CD14-positive monocyte (primary cell): Measurements from ENCODE around the gene MBP. TPM values are rescaled to one million over a fixed set of nuclear protein-coding genes. Genes with fewer than 3 reads are reported as not detected.

Experiments
- DNase-seq, 3 donors: peaks; one replicate each; pipeline ENCODE4 v3.0.0-alpha.2; 2011 to 2022
- H2AFZ ChIP-seq: 2 replicates; pipeline ENCODE4 v1.6.0; 2012; ENCODE audit warnings: mild to moderate bottlenecking, low read depth, low read length, inconsistent platforms; ENCODE audit not compliant: insufficient read depth, poor library complexity, severe bottlenecking
- H3K27ac ChIP-seq, 2 donors: 1 replicate in 1 of 2; 2 replicates in 1 of 2; pipeline ENCODE4 v1.5.1; 2012 to 2013; ENCODE audit warnings: low read length in 2 of 2, control low read depth in 1 of 2, inconsistent platforms in 1 of 2, low read depth in 1 of 2, mild to moderate bottlenecking in 1 of 2
- H3K27me3 ChIP-seq, 2 donors: one replicate each; pipeline versions ENCODE4 v1.6.0 to v1.6.1; 2011 to 2013; ENCODE audit warnings: low read length in 2 of 2; ENCODE audit not compliant: control insufficient read depth in 2 of 2, insufficient read depth in 2 of 2
- H3K36me3 ChIP-seq, 2 donors: replicated peaks in 1 of 2; 1 replicate in 1 of 2; 2 replicates in 1 of 2; pipeline versions ENCODE4 v1.5.1 to v1.6.1; 2012 to 2013; ENCODE audit warnings: low read length in 2 of 2, control low read depth in 1 of 2, inconsistent platforms in 1 of 2, mild to moderate bottlenecking in 1 of 2; ENCODE audit not compliant: insufficient read depth in 2 of 2, control insufficient read depth in 1 of 2
- H3K4me1 ChIP-seq, 2 donors: 1 replicate in 1 of 2; 2 replicates in 1 of 2; pipeline versions ENCODE4 v1.5.1 to v1.6.1; 2012 to 2013; ENCODE audit warnings: low read length in 2 of 2, control low read depth in 1 of 2, inconsistent platforms in 1 of 2, mild to moderate bottlenecking in 1 of 2, moderate library complexity in 1 of 2; ENCODE audit not compliant: insufficient read depth in 2 of 2, control insufficient read depth in 1 of 2
- H3K4me2 ChIP-seq: replicated peaks from 2 replicates; pipeline ENCODE3; 2012; ENCODE audit warnings: low read length, moderate library complexity, mild to moderate bottlenecking; ENCODE audit not compliant: poor library complexity, severe bottlenecking; ENCODE audit errors: extremely low read depth
- H3K4me3 ChIP-seq, 3 experiments: fragments of 200-600 bp in 1 of 3; sonication (generic) in 1 of 3; replicated peaks in 1 of 3; 1 replicate in 2 of 3; 2 replicates in 1 of 3; pipeline ENCODE4 v1.5.1; 2011 to 2013; ENCODE audit warnings: low read length in 3 of 3, mild to moderate bottlenecking in 3 of 3, control low read depth in 2 of 3, low read depth in 2 of 3, inconsistent platforms in 1 of 3, moderate library complexity in 1 of 3
- H3K79me2 ChIP-seq: 2 replicates; pipeline ENCODE4 v1.6.0; 2012; ENCODE audit warnings: mild to moderate bottlenecking, control low read depth, inconsistent platforms, low read length, moderate library complexity; ENCODE audit not compliant: insufficient read depth
- H3K9ac ChIP-seq: 2 replicates; pipeline ENCODE4 v1.6.0; 2017; ENCODE audit warnings: low read length, mild to moderate bottlenecking; ENCODE audit not compliant: insufficient read depth, poor library complexity, severe bottlenecking
- H3K9me3 ChIP-seq, 2 donors: replicated peaks in 1 of 2; 1 replicate in 1 of 2; 2 replicates in 1 of 2; pipeline versions ENCODE4 v1.5.1 to v1.6.1; 2012 to 2013; ENCODE audit warnings: low read length in 2 of 2, control low read depth in 1 of 2; ENCODE audit not compliant: control insufficient read depth in 1 of 2, insufficient read depth in 1 of 2
- H4K20me1 ChIP-seq: 2 replicates; pipeline ENCODE4 v1.6.0; 2012; ENCODE audit warnings: mild to moderate bottlenecking, low read length, control low read depth, moderate library complexity; ENCODE audit not compliant: insufficient read depth
- H3K27ac Mint-ChIP-seq, 7 donors: one replicate each; pipeline ENCODE4 v1.8.0; 2020; ENCODE audit warnings: mild to moderate bottlenecking in 7 of 7, mixed read lengths in 7 of 7, moderate library complexity in 6 of 7, inconsistent platforms in 2 of 7
- H3K27me3 Mint-ChIP-seq, 3 donors: one replicate each; pipeline ENCODE4 v1.8.0; 2021 to 2022; ENCODE audit warnings: low read depth in 3 of 3, mild to moderate bottlenecking in 3 of 3, mixed read lengths in 3 of 3, moderate library complexity in 3 of 3, inconsistent platforms in 1 of 3
- H3K36me3 Mint-ChIP-seq, 2 donors: one replicate each; pipeline ENCODE4 v1.8.0; 2020; ENCODE audit warnings: mixed read lengths in 2 of 2, inconsistent platforms in 1 of 2, mild to moderate bottlenecking in 1 of 2
- H3K4me1 Mint-ChIP-seq: one replicate; pipeline ENCODE4 v1.8.0; 2020; ENCODE audit warnings: mild to moderate bottlenecking, mixed read lengths
- H3K4me3 Mint-ChIP-seq, 2 donors: one replicate each; pipeline ENCODE4 v1.8.0; 2020; ENCODE audit warnings: mild to moderate bottlenecking in 2 of 2, mixed read lengths in 2 of 2, moderate library complexity in 1 of 2
- H3K9me3 Mint-ChIP-seq, 7 donors: one replicate each; pipeline ENCODE4 v1.8.0; 2020 to 2022; ENCODE audit warnings: mixed read lengths in 7 of 7, mild to moderate bottlenecking in 6 of 7, moderate library complexity in 6 of 7, inconsistent platforms in 2 of 7
- WGBS: methylation state at CpG from one replicate; pipeline ENCODE4 v1.1.5; 2013; ENCODE audit warnings: missing lambda C conversion rate; ENCODE audit not compliant: insufficient coverage; 5-methylcytosine and 5-hydroxymethylcytosine counted together
- intact Hi-C, 2 donors: fragments of 100-400 bp; cut with micrococcal nuclease; formaldehyde crosslinking; loops; one replicate each; pipeline versions ENCODE4 v1.15.0 to v1.15.1; 2023
- polyA plus RNA-seq, 3 donors: library from polyadenylated mRNA; depleted of rRNA in 1 of 3; unstranded in 2 of 3; stranded (reverse) in 1 of 3; fragments of 300-500 nt in 2 of 3; fragments of >200 nt in 1 of 3; fragmentation: Illumina TruSeq in 2 of 3; gene quantifications; 1 replicate in 2 of 3; 2 replicates in 1 of 3; pipeline ENCODE4 v1.2.3, GENCODE V29; 2012 to 2021
- TF ChIP-seq, protein P1 (sequence below): fragments of 200-600 bp; IDR thresholded peaks from one replicate; pipeline ENCODE4 v1.8.0; 2022; ENCODE audit warnings: antibody characterized with exemption, mild to moderate bottlenecking

Gene MBP
- polyA plus RNA-seq, 3 donors: 47.7 to 81.0 (median 50.4) TPM

DNA sequence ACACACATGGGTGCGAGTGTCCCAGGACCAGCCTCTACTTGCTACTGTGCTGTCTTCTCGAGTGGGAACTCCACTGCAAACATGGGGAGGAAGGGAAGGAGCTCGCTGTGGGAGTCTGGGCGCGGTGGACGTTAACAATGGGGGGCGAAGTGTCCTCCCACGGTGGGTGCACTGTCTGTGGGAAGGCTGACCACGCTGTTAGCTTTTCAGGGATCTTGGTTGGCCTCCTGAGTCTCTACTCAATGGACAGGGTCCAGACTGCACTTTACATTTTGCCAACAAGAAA, 146.7 kb downstream of the MBP start:
- H4K20me1 ChIP-seq: no peaks in the 10 kb centered on the region
- 93% methylated on average over 7 of the region's 9 CpGs for WGBS
- no peaks in the 10 kb centered on the region for H3K27me3 ChIP-seq
- TF ChIP-seq, protein P1, sequence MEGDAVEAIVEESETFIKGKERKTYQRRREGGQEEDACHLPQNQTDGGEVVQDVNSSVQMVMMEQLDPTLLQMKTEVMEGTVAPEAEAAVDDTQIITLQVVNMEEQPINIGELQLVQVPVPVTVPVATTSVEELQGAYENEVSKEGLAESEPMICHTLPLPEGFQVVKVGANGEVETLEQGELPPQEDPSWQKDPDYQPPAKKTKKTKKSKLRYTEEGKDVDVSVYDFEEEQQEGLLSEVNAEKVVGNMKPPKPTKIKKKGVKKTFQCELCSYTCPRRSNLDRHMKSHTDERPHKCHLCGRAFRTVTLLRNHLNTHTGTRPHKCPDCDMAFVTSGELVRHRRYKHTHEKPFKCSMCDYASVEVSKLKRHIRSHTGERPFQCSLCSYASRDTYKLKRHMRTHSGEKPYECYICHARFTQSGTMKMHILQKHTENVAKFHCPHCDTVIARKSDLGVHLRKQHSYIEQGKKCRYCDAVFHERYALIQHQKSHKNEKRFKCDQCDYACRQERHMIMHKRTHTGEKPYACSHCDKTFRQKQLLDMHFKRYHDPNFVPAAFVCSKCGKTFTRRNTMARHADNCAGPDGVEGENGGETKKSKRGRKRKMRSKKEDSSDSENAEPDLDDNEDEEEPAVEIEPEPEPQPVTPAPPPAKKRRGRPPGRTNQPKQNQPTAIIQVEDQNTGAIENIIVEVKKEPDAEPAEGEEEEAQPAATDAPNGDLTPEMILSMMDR: no peak
- no peaks in the 10 kb centered on the region for H3K36me3 ChIP-seq
- H3K9ac ChIP-seq: no peak overlapping the region
- Mint-ChIP-seq H3K27me3 (peaks cover 1 to 5% (median 3%) of the 10 kb centered on the region in 3 donors), H3K4me1 (peaks cover 22% of the 10 kb centered on the region), H3K36me3 (peaks cover 0 to 1% of the 10 kb centered on the region in 2 donors), H3K4me3 (no peak overlapping the region), H3K27ac (no peak overlapping the region), H3K9me3 (peaks cover 0 to 2% (median 0%) of the 10 kb centered on the region in 7 donors)
- peaks cover 19% of the 10 kb centered on the region in 2 donors for H3K4me1 ChIP-seq
- no peaks in the 10 kb centered on the region for H3K9me3 ChIP-seq
- DNase-seq: no peak
- no peak overlapping the region for H2AFZ ChIP-seq
- no peak overlapping the region for H3K4me2 ChIP-seq
- H3K79me2 ChIP-seq: no peaks in the 10 kb centered on the region
- H3K27ac ChIP-seq: no peak overlapping the region
- H3K4me3 ChIP-seq: no peak overlapping the region
- intact Hi-C loops: loop anchor here in 1 of 2 donors (10.0 kb wide), 1 partner anchor 181 kb away; no protein-coding TSS in a partner anchor

DNA sequence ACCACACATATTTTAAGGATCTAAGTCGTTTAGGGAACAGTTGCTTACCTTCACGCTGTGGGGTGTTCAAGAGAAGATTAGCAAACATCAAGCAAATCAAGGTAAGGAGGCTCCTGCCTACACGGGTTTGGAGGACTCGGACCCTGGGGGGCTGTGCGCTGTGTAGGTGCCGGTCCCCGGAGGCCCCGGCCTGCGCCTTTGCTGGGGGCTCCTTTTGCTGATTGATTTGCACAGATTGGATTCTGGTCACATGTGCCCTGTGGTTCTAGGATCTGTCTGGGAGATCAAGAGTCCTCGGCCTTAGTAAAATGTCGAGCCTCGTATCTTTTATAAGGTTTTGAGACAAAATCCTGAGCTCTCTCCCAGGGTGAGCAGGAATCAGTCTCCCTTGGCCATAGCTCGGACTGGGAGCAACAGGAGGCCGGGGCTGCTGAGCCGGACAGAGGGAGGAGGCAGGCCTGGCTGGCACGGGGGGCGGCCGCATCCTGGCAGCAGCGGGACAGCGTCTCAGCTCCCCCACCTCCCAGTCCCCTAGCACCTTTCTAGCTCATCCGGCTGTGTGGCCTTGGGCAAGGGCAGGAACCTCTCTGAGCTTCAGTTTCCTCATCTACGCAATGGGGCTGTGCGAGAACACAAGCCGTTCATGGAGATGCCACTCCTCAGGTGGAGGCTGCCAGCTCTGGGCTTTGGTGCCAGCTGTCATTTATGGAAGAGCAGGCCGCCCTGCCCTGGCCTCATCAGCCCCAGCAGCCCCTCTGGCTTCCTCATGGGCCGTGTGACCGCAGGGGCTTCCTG, 147.2 kb downstream of the MBP start:
- peaks cover 0 to 2% (median 0%) of the 10 kb centered on the region in 7 donors for H3K9me3 Mint-ChIP-seq
- no peaks in the 10 kb centered on the region for H3K27me3 ChIP-seq
- peaks cover 0 to 1% of the 10 kb centered on the region in 2 donors for H3K36me3 Mint-ChIP-seq
- H3K27ac Mint-ChIP-seq: no peak overlapping the region
- WGBS: 96% methylated on average over 22 of the region's 27 CpGs
- no peak overlapping the region for H3K27ac ChIP-seq
- DNase-seq: no peak
- H3K4me2 ChIP-seq: no peak overlapping the region
- TF ChIP-seq, protein P1: no peak
- H3K79me2 ChIP-seq: no peaks in the 10 kb centered on the region
- H3K4me1 ChIP-seq: peaks cover 15 to 16% of the 10 kb centered on the region in 2 donors
- peaks cover 1 to 7% (median 2%) of the 10 kb centered on the region in 3 donors for H3K27me3 Mint-ChIP-seq
- H4K20me1 ChIP-seq: no peaks in the 10 kb centered on the region
- no peaks in the 10 kb centered on the region for H3K36me3 ChIP-seq
- H3K4me3 ChIP-seq: no peak overlapping the region
- no peaks in the 10 kb centered on the region for H3K9me3 ChIP-seq
- no peak overlapping the region for H2AFZ ChIP-seq
- H3K9ac ChIP-seq: no peak overlapping the region
- peaks cover 18% of the 10 kb centered on the region for H3K4me1 Mint-ChIP-seq
- intact Hi-C loops: loop anchor here in 1 of 2 donors (10.0 kb wide), 1 partner anchor 181 kb away; no protein-coding TSS in a partner anchor
- no peak overlapping the region for H3K4me3 Mint-ChIP-seq
